OCI-LY1 (cell line): Measurements from ENCODE around the gene GATA6.

Source experiments
- EZH2 ChIP-seq: fragments of 200-600 bp; sonication (generic), shearing (Covaris generic); IDR thresholded peaks from 2 replicates; pipeline ENCODE4 v1.8.0; 2017; ENCODE audit warnings: borderline replicate concordance, mixed run types, mild to moderate bottlenecking, antibody characterized with exemption, low read length, moderate library complexity, mixed read lengths
- TF ChIP-seq, protein P1 (sequence below): fragments of 200-600 bp; sonication (generic), shearing (Covaris generic); IDR thresholded peaks from 2 replicates; pipeline ENCODE4 v1.5.1; 2017; ENCODE audit warnings: mild to moderate bottlenecking, antibody characterized with exemption, low read length, moderate library complexity, mixed read lengths

DNA sequence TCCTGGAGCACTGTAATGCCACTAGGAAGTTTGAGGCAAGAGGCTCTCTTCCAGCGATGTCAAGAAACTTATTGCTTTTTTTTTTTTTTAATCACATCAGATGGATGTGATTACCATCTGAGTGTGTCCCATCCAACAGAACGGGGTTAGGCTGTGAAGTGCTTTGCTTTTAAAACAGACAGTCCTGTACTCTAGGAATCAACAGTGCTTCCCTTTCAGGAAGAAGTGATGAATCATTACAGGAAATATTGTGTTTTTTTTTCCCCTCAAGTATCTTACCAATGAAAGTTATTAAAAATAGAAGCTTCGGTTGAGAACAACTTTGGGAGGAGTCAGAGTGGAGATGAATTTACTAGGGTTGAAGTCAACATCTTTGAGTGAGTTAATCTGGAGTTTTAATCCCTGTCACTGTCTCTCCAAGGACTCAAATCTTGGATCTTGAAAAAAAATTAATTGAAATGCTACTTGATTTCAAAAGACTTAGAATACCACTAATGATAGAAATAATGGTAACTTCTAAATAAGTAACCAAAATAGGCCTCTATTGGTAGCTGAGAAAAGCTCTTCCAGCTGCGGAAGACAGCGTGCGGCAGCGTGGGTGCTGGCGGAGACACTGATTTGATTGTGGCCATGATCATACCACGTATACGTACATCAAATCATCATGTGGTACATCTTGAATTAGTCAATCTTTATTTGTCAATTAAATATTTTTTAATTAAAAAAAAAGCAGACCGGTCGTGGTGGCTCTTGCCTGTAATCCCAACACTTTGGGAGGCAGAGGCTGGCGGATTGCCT lies 45.5 kb downstream of the GATA6 start:
- TF ChIP-seq, protein P1, sequence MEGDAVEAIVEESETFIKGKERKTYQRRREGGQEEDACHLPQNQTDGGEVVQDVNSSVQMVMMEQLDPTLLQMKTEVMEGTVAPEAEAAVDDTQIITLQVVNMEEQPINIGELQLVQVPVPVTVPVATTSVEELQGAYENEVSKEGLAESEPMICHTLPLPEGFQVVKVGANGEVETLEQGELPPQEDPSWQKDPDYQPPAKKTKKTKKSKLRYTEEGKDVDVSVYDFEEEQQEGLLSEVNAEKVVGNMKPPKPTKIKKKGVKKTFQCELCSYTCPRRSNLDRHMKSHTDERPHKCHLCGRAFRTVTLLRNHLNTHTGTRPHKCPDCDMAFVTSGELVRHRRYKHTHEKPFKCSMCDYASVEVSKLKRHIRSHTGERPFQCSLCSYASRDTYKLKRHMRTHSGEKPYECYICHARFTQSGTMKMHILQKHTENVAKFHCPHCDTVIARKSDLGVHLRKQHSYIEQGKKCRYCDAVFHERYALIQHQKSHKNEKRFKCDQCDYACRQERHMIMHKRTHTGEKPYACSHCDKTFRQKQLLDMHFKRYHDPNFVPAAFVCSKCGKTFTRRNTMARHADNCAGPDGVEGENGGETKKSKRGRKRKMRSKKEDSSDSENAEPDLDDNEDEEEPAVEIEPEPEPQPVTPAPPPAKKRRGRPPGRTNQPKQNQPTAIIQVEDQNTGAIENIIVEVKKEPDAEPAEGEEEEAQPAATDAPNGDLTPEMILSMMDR: no peak
- TF ChIP-seq EZH2: no peak
